ENCODE results near the gene DMD. TPM values are rescaled to one million over a fixed set of nuclear protein-coding genes. Genes with fewer than 3 reads are reported as not detected.

Gene DMD
- total RNA-seq, 5 donors from 2014 or later (not counting 1 experiment from before 2014, with no cell fraction given) = 0.73 to 1.6 (median 0.88) TPM; not detected in 1

DNA sequence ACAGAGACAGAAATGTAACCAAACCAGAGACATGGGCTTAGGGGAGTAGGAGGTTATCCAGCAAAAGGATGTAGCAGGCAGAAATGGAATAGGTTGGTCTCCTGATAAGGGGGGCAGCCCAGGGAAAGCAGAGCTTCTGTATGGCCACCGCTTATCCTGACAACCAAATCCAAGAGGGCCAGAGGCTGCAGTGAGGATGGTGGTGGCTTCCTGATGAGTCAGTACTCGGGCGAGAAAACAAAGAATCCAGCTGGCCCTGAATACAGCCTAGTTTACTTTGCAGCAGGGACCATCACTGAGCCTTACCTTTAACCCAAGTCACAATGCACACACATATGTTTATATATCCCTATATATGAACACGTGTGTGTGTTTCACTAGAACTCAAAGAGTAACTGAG, 2009.8 kb downstream of the DMD start:
- no peaks in the 10 kb centered on the region for H3K27me3 ChIP-seq (replicated peaks in 1 of 2; ENCODE audit: control insufficient read depth in 2 of 2, extremely low read depth in 1 of 2, insufficient read depth in 2 of 2, low read length in 1 of 2)
- no peaks in the 10 kb centered on the region for H3K9me3 ChIP-seq
- CTCF ChIA-PET = interaction anchor here in 1 of 2 donors (0.5 kb wide), 1 partner anchor 873 kb away, joined by 5 read pairs; no protein-coding TSS in a partner anchor
- Mint-ChIP-seq H3K36me3 (no peaks in the 10 kb centered on the region), H3K9me3 (peaks cover 0 to 5% (median 0%) of the 10 kb centered on the region in 3 donors), H3K27ac (no peak overlapping the region), H3K4me3 (no peak overlapping the region), H3K4me1 (no peaks in the 10 kb centered on the region), H3K27me3 (no peaks in the 10 kb centered on the region)
- H3K4me1 ChIP-seq (ENCODE audit: control insufficient read depth in 1 of 2, extremely low read depth in 1 of 2, insufficient read depth in 2 of 2, low read length in 2 of 2) = no peaks in the 10 kb centered on the region
- no CpG with 5 or more reads among the region's 4 CpGs for WGBS (ENCODE audit: insufficient coverage)
- ATAC-seq (replicated peaks in 1 of 4) = no peak
- DNase-seq = no peak
- H3K27ac ChIP-seq (ENCODE audit: low read length) = no peak overlapping the region
- POLR2A ChIA-PET = no interaction called here
- no peak overlapping the region for H3K4me3 ChIP-seq (ENCODE audit: control insufficient read depth in 1 of 2, extremely low read depth in 1 of 2, low read length in 1 of 2)
- no peaks in the 10 kb centered on the region for H3K36me3 ChIP-seq (ENCODE audit: control insufficient read depth in 2 of 2, extremely low read depth in 1 of 2, insufficient read depth in 1 of 2, low read length in 1 of 2)

DNA sequence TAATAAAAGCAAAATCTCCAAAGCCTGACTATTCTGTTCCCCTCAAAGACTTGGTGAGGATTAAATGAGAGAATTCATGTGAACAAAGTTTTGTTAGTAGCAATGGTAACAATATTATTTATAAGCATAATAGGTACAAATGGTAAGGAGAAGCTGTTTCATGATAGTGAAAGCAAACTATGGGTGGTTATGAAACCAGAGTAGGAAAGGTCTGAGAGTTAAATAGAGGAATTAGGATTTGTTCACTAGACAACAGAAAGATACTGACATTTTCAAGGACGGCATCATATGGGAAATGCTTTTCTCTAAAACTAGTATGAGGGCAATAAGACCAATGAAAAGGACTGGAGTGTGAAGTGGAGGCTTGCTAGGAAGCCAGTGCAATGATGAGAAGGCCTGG, 2010.9 kb downstream of the DMD start:
- ATAC-seq (replicated peaks in 1 of 4) (no peak), DNase-seq (no peak)
- H3K4me1 Mint-ChIP-seq = no peaks in the 10 kb centered on the region
- H3K9me3 ChIP-seq = no peaks in the 10 kb centered on the region
- no peaks in the 10 kb centered on the region for H3K36me3 ChIP-seq (ENCODE audit: control insufficient read depth in 2 of 2, extremely low read depth in 1 of 2, insufficient read depth in 1 of 2, low read length in 1 of 2)
- no peaks in the 10 kb centered on the region for H3K36me3 Mint-ChIP-seq
- no peak overlapping the region for H3K27ac Mint-ChIP-seq
- no peak overlapping the region for H3K4me3 Mint-ChIP-seq
- H3K27ac ChIP-seq (ENCODE audit: low read length) = no peak overlapping the region
- no peak overlapping the region for H3K4me3 ChIP-seq (ENCODE audit: control insufficient read depth in 1 of 2, extremely low read depth in 1 of 2, low read length in 1 of 2)
- CTCF ChIA-PET = no interaction called here
- H3K9me3 Mint-ChIP-seq = peaks cover 0 to 5% (median 0%) of the 10 kb centered on the region in 3 donors
- H3K27me3 Mint-ChIP-seq = peaks cover 0 to 4% of the 10 kb centered on the region in 2 donors
- no peaks in the 10 kb centered on the region for H3K27me3 ChIP-seq (replicated peaks in 1 of 2; ENCODE audit: control insufficient read depth in 2 of 2, extremely low read depth in 1 of 2, insufficient read depth in 2 of 2, low read length in 1 of 2)
- H3K4me1 ChIP-seq (ENCODE audit: control insufficient read depth in 1 of 2, extremely low read depth in 1 of 2, insufficient read depth in 2 of 2, low read length in 2 of 2) = no peaks in the 10 kb centered on the region
- POLR2A ChIA-PET = no interaction called here
- no CpG with 5 or more reads among the region's 1 CpG for WGBS (ENCODE audit: insufficient coverage)

DNA sequence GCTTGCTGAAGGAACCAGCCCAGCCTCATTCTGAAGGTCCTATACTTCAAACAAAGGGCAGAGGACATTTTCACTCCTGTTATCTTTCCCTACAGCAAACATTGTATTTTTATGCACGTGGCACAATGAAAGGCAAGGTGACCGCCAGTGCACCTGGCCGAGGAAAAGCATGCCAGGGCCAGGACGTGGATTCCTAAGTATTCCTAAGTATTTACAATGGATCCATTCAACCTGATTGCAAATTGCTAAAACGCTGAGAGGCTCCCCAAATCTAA, 2011.6 kb downstream of the DMD start:
- Mint-ChIP-seq H3K36me3 (no peaks in the 10 kb centered on the region), H3K4me3 (no peak overlapping the region), H3K4me1 (no peaks in the 10 kb centered on the region), H3K27me3 (peaks cover 0 to 9% of the 10 kb centered on the region in 2 donors), H3K27ac (no peak overlapping the region), H3K9me3 (peaks cover 0 to 5% (median 0%) of the 10 kb centered on the region in 3 donors)
- no peak for DNase-seq
- no peak for ATAC-seq (replicated peaks in 1 of 4)
- no peak overlapping the region for H3K27ac ChIP-seq (ENCODE audit: low read length)
- H3K36me3 ChIP-seq (ENCODE audit: control insufficient read depth in 2 of 2, extremely low read depth in 1 of 2, insufficient read depth in 1 of 2, low read length in 1 of 2) = no peaks in the 10 kb centered on the region
- no peaks in the 10 kb centered on the region for H3K27me3 ChIP-seq (replicated peaks in 1 of 2; ENCODE audit: control insufficient read depth in 2 of 2, extremely low read depth in 1 of 2, insufficient read depth in 2 of 2, low read length in 1 of 2)
- H3K4me1 ChIP-seq (ENCODE audit: control insufficient read depth in 1 of 2, extremely low read depth in 1 of 2, insufficient read depth in 2 of 2, low read length in 2 of 2) = no peaks in the 10 kb centered on the region
- CTCF ChIA-PET = no interaction called here
- WGBS (ENCODE audit: insufficient coverage) = no CpG with 5 or more reads among the region's 5 CpGs
- H3K9me3 ChIP-seq = no peaks in the 10 kb centered on the region
- POLR2A ChIA-PET = no interaction called here
- no peak overlapping the region for H3K4me3 ChIP-seq (ENCODE audit: control insufficient read depth in 1 of 2, extremely low read depth in 1 of 2, low read length in 1 of 2)

DNA sequence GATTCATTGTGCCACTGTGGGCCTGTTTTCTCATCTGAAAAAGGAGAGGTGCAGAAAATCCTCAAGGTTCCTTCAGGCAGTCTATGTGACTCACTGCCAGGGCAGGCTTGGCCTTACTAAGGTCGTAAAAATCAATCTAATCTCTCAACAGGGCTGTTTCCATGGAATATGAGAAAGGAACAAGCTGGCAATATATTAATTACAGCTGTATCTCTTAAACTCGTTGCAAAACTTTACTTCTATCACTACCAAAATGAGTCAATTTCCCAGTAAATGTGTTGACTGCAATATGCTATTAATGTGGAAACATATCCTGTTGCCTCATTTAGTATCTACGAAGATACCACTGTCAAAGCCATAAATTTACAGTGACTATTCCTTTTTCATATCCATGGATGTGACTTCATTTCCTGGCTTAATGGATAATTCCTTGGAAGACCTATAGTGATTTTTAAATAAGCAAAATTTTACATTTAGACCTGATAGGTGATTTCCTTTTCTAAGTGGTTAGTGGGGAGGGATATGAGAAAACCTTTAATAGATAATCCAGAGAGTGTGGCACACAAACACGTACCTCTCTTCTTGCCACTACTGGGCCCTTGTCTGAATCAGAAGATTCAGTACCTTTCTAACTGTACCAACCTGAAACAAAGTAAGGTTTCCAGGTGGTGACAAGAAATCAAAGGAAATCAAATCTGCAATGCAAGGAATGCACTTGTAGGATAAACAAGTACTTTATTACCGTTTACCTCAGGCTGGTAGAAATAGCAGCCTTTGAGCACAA, 2012.1 kb downstream of the DMD start:
- Mint-ChIP-seq H3K9me3 (peaks cover 0 to 7% (median 0%) of the 10 kb centered on the region in 3 donors), H3K4me3 (no peak overlapping the region), H3K27ac (no peak overlapping the region), H3K36me3 (no peaks in the 10 kb centered on the region), H3K27me3 (peaks cover 0 to 14% of the 10 kb centered on the region in 2 donors), H3K4me1 (no peaks in the 10 kb centered on the region)
- POLR2A ChIA-PET = no interaction called here
- 100% methylated on average over 1 of the region's 5 CpGs for WGBS (ENCODE audit: insufficient coverage)
- H3K27me3 ChIP-seq (replicated peaks in 1 of 2; ENCODE audit: control insufficient read depth in 2 of 2, extremely low read depth in 1 of 2, insufficient read depth in 2 of 2, low read length in 1 of 2) = no peaks in the 10 kb centered on the region
- CTCF ChIA-PET = no interaction called here
- no peak overlapping the region for H3K4me3 ChIP-seq (ENCODE audit: control insufficient read depth in 1 of 2, extremely low read depth in 1 of 2, low read length in 1 of 2)
- no peaks in the 10 kb centered on the region for H3K4me1 ChIP-seq (ENCODE audit: control insufficient read depth in 1 of 2, extremely low read depth in 1 of 2, insufficient read depth in 2 of 2, low read length in 2 of 2)
- H3K27ac ChIP-seq (ENCODE audit: low read length) = no peak overlapping the region
- H3K9me3 ChIP-seq = no peaks in the 10 kb centered on the region
- H3K36me3 ChIP-seq (ENCODE audit: control insufficient read depth in 2 of 2, extremely low read depth in 1 of 2, insufficient read depth in 1 of 2, low read length in 1 of 2) = no peaks in the 10 kb centered on the region
- no peak for DNase-seq
- no peak for ATAC-seq (replicated peaks in 1 of 4)

DNA sequence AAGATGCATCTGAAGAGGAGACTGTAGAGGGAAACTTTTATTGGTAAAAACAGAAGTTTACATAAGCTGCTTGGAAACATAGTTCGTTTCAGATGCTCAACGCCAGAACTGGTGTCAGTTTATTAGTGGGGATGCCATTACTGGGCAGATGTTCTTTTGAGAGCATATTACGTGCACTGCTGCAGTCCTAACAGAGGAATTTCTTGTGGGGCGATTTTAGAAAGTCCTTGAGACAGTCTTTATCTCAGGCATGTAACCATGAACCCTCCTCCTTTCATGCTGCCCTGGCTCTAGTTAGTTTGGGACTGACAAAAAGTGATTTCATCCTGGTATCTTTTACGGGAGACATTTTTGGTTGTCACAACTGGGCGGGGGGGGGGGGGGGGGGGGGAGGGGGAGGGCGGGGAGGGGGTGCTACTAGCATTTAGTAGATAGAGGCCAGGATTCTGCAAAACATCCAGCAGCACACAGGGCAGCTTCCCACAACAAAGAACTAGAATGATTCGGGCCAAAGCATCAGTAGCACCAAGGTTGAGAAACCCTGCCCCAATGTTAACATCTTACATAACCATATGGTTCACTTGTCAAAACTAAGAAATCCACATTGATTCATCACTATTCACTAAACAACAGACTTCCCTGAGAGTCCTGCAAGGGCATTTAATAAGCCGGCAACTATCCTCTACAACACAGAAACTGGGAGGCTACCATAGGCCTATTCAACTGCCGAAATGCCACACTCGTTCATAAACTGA, 2021.0 kb downstream of the DMD start:
- Histone ChIP-seq H3K36me3 (ENCODE audit: control insufficient read depth in 2 of 2, extremely low read depth in 1 of 2, insufficient read depth in 1 of 2, low read length in 1 of 2) (no peaks in the 10 kb centered on the region), H3K27me3 (replicated peaks in 1 of 2; ENCODE audit: control insufficient read depth in 2 of 2, extremely low read depth in 1 of 2, insufficient read depth in 2 of 2, low read length in 1 of 2) (no peaks in the 10 kb centered on the region), H3K4me1 (ENCODE audit: control insufficient read depth in 1 of 2, extremely low read depth in 1 of 2, insufficient read depth in 2 of 2, low read length in 2 of 2) (no peaks in the 10 kb centered on the region), H3K27ac (ENCODE audit: low read length) (no peak overlapping the region), H3K9me3 (no peaks in the 10 kb centered on the region), H3K4me3 (ENCODE audit: control insufficient read depth in 1 of 2, extremely low read depth in 1 of 2, low read length in 1 of 2) (no peak overlapping the region)
- Mint-ChIP-seq H3K27me3 (peaks cover 0 to 12% of the 10 kb centered on the region in 2 donors), H3K36me3 (no peaks in the 10 kb centered on the region), H3K9me3 (peaks cover 0 to 4% (median 0%) of the 10 kb centered on the region in 3 donors), H3K27ac (no peak overlapping the region), H3K4me1 (no peaks in the 10 kb centered on the region), H3K4me3 (no peak overlapping the region)
- ATAC-seq (replicated peaks in 1 of 4) (no peak), DNase-seq (peak in 1 of 35 experiments; percentile 1)
- WGBS (ENCODE audit: insufficient coverage) = no CpG with 5 or more reads among the region's 11 CpGs
- CTCF ChIA-PET = no interaction called here
- POLR2A ChIA-PET = no interaction called here

DNA sequence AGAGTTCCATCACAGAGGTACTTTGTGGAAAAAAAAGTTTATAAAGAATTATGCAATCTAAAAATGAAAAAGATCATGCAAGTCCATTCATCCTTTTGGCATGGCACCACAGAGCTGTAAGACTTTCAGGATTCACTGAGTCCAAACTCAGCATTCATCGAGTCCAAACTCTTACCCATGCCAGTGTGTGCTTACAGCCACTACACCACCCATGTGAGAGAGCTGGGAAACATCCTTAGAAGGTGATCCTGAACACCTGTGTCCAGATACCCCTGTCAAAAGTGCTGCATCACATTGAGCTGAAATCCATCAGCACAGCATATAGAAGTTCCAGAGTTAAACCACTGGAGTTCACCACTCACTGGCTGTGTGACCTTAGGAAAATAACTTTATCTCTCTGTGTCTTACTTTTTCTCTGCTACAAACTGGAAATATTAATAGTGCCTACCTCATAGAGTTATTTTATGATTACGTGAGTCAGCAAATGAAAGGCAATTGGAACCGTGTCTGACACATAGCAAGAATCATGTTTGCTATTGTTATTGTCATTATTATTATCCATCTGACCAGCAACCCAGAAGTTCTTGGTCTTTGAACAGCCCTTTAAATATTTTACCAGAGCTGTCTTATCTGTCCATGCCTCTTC, 2024.5 kb downstream of the DMD start:
- no peaks in the 10 kb centered on the region for H3K36me3 ChIP-seq (ENCODE audit: control insufficient read depth in 2 of 2, extremely low read depth in 1 of 2, insufficient read depth in 1 of 2, low read length in 1 of 2)
- H3K4me1 Mint-ChIP-seq = no peaks in the 10 kb centered on the region
- no peak overlapping the region for H3K4me3 Mint-ChIP-seq
- ChIA-PET CTCF (no interaction called here), POLR2A (no interaction called here)
- H3K36me3 Mint-ChIP-seq = no peaks in the 10 kb centered on the region
- H3K27ac ChIP-seq (ENCODE audit: low read length) = no peak overlapping the region
- H3K9me3 Mint-ChIP-seq = no peaks in the 10 kb centered on the region
- H3K27ac Mint-ChIP-seq = no peak overlapping the region
- DNase-seq = no peak
- no peak for ATAC-seq (replicated peaks in 1 of 4)
- H3K4me1 ChIP-seq (ENCODE audit: control insufficient read depth in 1 of 2, extremely low read depth in 1 of 2, insufficient read depth in 2 of 2, low read length in 2 of 2) = no peaks in the 10 kb centered on the region
- H3K9me3 ChIP-seq = no peaks in the 10 kb centered on the region
- H3K27me3 ChIP-seq (replicated peaks in 1 of 2; ENCODE audit: control insufficient read depth in 2 of 2, extremely low read depth in 1 of 2, insufficient read depth in 2 of 2, low read length in 1 of 2) = no peaks in the 10 kb centered on the region
- H3K4me3 ChIP-seq (ENCODE audit: control insufficient read depth in 1 of 2, extremely low read depth in 1 of 2, low read length in 1 of 2) = no peak overlapping the region
- no peaks in the 10 kb centered on the region for H3K27me3 Mint-ChIP-seq
- whole genome bisulfite sequencing (ENCODE audit: insufficient coverage) = no CpG with 5 or more reads among the region's 3 CpGs
